IMR-90 (cell line): ENCODE measurements around the gene DCTD. TPM values are rescaled to one million over a fixed set of nuclear protein-coding genes. Genes with fewer than 3 reads are reported as not detected.

Experiments
- ATAC-seq: fragments of 200-7000 bp; cut with Tn5 transposase; 2 replicates; pipeline ENCODE4 v1.9.1; 2020; ENCODE audit warnings: low read depth, mild to moderate bottlenecking, moderate library complexity
- BruUV-seq: library from RNA; stranded (reverse); fragments of 400-500 nt; replicated peaks from 2 replicates; lab custom pipeline; 2021; lab: Mats Ljungman, UMichigan
- CTCF ChIA-PET: fragments of 300-600 bp; formaldehyde crosslinking; extraction: SDS; loops from one replicate; lab custom pipeline; 2021; ENCODE audit warnings: antibody characterized with exemption; lab: Yijun Ruan, JAX
- POLR2A ChIA-PET: fragments of 300-600 bp; sonication (Branson Sonifier 250); formaldehyde crosslinking; loops from one replicate; lab custom pipeline; 2022; ENCODE audit warnings: antibody characterized with exemption; ENCODE audit not compliant: unreplicated experiment; lab: Charles Lee
- DNase-seq: peaks from one replicate; pipeline ENCODE4 v3.0.0; 2013
- H2AFZ ChIP-seq: replicated peaks from 2 replicates; pipeline ENCODE3; 2013; ENCODE audit warnings: low read length, mild to moderate bottlenecking; ENCODE audit not compliant: poor library complexity
- H2AK5ac ChIP-seq: 2 replicates; pipeline ENCODE4 v1.6.1; 2013; ENCODE audit warnings: low read depth, low read length, inconsistent platforms
- H2AK9ac ChIP-seq: replicated peaks from 2 replicates; pipeline ENCODE3; 2013; ENCODE audit warnings: mild to moderate bottlenecking, low read depth, low read length, moderate library complexity; ENCODE audit not compliant: poor library complexity
- H2BK120ac ChIP-seq: 2 replicates; pipeline ENCODE4 v1.6.1; 2013; ENCODE audit warnings: low read depth, low read length, inconsistent platforms
- H2BK15ac ChIP-seq: 3 replicates; pipeline ENCODE4 v1.6.1; 2013; ENCODE audit warnings: low read depth, low read length, inconsistent platforms
- H2BK20ac ChIP-seq: 2 replicates; pipeline ENCODE4 v1.6.1; 2013; ENCODE audit warnings: low read depth, mild to moderate bottlenecking, inconsistent platforms, low read length, moderate library complexity
- H2BK5ac ChIP-seq: 2 replicates; pipeline ENCODE4 v1.6.1; 2013; ENCODE audit warnings: mild to moderate bottlenecking, low read depth, low read length, inconsistent platforms; ENCODE audit not compliant: poor library complexity, severe bottlenecking
- H3K14ac ChIP-seq: replicated peaks from 2 replicates; pipeline ENCODE4 v1.6.1; 2013; ENCODE audit warnings: low read depth, low read length, inconsistent platforms
- H3K18ac ChIP-seq: 2 replicates; pipeline ENCODE4 v1.6.1; 2013; ENCODE audit warnings: low read depth, low read length, control low read depth
- H3K23ac ChIP-seq: 2 replicates; pipeline ENCODE4 v1.6.1; 2013; ENCODE audit warnings: low read depth, low read length, inconsistent platforms
- H3K27ac ChIP-seq: 2 replicates; pipeline ENCODE4 v1.5.1; 2013; ENCODE audit warnings: mild to moderate bottlenecking, control low read depth, low read length; ENCODE audit not compliant: insufficient read depth
- H3K27me3 ChIP-seq: 2 replicates; pipeline ENCODE4 v1.6.1; 2013; ENCODE audit warnings: low read length; ENCODE audit not compliant: control insufficient read depth, insufficient read depth
- H3K36me3 ChIP-seq: 2 replicates; pipeline ENCODE4 v1.6.1; 2013; ENCODE audit warnings: low read length, mixed read lengths; ENCODE audit not compliant: control insufficient read depth, insufficient read depth
- H3K4ac ChIP-seq: 2 replicates; pipeline ENCODE4 v1.6.1; 2013; ENCODE audit warnings: low read depth, low read length, inconsistent platforms
- H3K4me1 ChIP-seq: 2 replicates; pipeline ENCODE4 v1.6.1; 2013; ENCODE audit warnings: low read length, mixed read lengths; ENCODE audit not compliant: control insufficient read depth, insufficient read depth
- H3K4me2 ChIP-seq: 2 replicates; pipeline ENCODE4 v1.6.1; 2013; ENCODE audit warnings: low read depth, mild to moderate bottlenecking, control low read depth, low read length, moderate library complexity
- H3K4me3 ChIP-seq: 2 replicates; pipeline ENCODE4 v1.5.1; 2013; ENCODE audit warnings: low read depth, mild to moderate bottlenecking, control low read depth, low read length, moderate library complexity; ENCODE audit not compliant: insufficient read depth
- H3K56ac ChIP-seq: 2 replicates; pipeline ENCODE4 v1.6.1; 2013; ENCODE audit warnings: low read length, inconsistent platforms; ENCODE audit not compliant: insufficient read depth; ENCODE audit errors: extremely low read depth
- H3K79me1 ChIP-seq, 2 experiments: 2 replicates each; pipeline ENCODE4 v1.6.1; 2013; ENCODE audit warnings: low read length in 2 of 2, inconsistent platforms in 1 of 2, low read depth in 1 of 2
- H3K9ac ChIP-seq: 2 replicates; pipeline ENCODE4 v1.6.1; 2013; ENCODE audit warnings: low read depth, low read length, control low read depth
- H3K9me1 ChIP-seq: 2 replicates; pipeline ENCODE4 v1.6.1; 2013; ENCODE audit warnings: low read length, inconsistent platforms; ENCODE audit not compliant: insufficient read depth
- H3K9me3 ChIP-seq: 2 replicates; pipeline ENCODE4 v1.6.1; 2013; ENCODE audit warnings: low read length; ENCODE audit not compliant: control insufficient read depth, insufficient read depth
- H4K20me1 ChIP-seq: 2 replicates; pipeline ENCODE4 v1.6.1; 2013; ENCODE audit warnings: low read length, inconsistent platforms; ENCODE audit not compliant: insufficient read depth
- H4K5ac ChIP-seq: 2 replicates; pipeline ENCODE4 v1.6.1; 2013; ENCODE audit warnings: mild to moderate bottlenecking, low read depth, low read length, control low read depth
- H4K8ac ChIP-seq, 2 experiments: 2 replicates each; pipeline ENCODE4 v1.6.1; 2013; ENCODE audit warnings: low read depth in 2 of 2, low read length in 2 of 2, control low read depth in 1 of 2, inconsistent platforms in 1 of 2
- H4K91ac ChIP-seq: 2 replicates; pipeline ENCODE4 v1.6.1; 2013; ENCODE audit warnings: low read depth, low read length, inconsistent platforms; ENCODE audit not compliant: insufficient read depth
- BHLHE40 ChIP-seq: fragments of 150-350 bp; IDR thresholded peaks from 2 replicates; pipeline ENCODE4 v1.6.1; 2016; ENCODE audit warnings: mild to moderate bottlenecking, low read depth, low read length
- CTCF ChIP-seq: conservative IDR thresholded peaks from 2 replicates; pipeline ENCODE4 v1.5.1; 2012; ENCODE audit warnings: mild to moderate bottlenecking, low read depth, low read length, improper control_type of control experiment
- MAFK ChIP-seq: IDR thresholded peaks from 2 replicates; pipeline ENCODE4 v1.6.1; 2012; ENCODE audit warnings: low read depth, low read length, improper control_type of control experiment
- MAZ ChIP-seq: IDR thresholded peaks from 2 replicates; pipeline ENCODE4 v1.6.1; 2012; ENCODE audit warnings: low read depth, mild to moderate bottlenecking, low read length, improper control_type of control experiment, moderate library complexity, borderline replicate concordance
- POLR2A ChIP-seq: IDR thresholded peaks from 2 replicates; pipeline ENCODE4 v1.6.1; 2012; ENCODE audit warnings: mild to moderate bottlenecking, low read depth, low read length
- RAD21 ChIP-seq: IDR thresholded peaks from 2 replicates; pipeline ENCODE4 v1.6.1; 2012; ENCODE audit warnings: low read length, improper control_type of control experiment
- RCOR1 ChIP-seq: IDR thresholded peaks from 2 replicates; pipeline ENCODE4 v1.6.1; 2012; ENCODE audit warnings: mild to moderate bottlenecking, low read length, improper control_type of control experiment; ENCODE audit not compliant: insufficient replicate concordance
- WGBS, 2 experiments: methylation state at CpG; one replicate each; pipeline versions ENCODE4 v1.1.5 to v1.1.7; 2013; ENCODE audit warnings: missing lambda C conversion rate in 2 of 2; ENCODE audit not compliant: insufficient read length in 1 of 2; ENCODE audit errors: extremely low coverage in 2 of 2; 5-methylcytosine and 5-hydroxymethylcytosine counted together
- dilution Hi-C: fragments of 300-500 bp; cut with HindIII; formaldehyde crosslinking; loops from one replicate; pipeline ENCODE4 v1.14.3; 2018; ENCODE audit warnings: low sequenced_read_pairs; ENCODE audit not compliant: unreplicated experiment
- in situ Hi-C: fragments of 300-500 bp; cut with MboI; formaldehyde crosslinking; loops from 3 replicates; pipeline ENCODE4 v1.14.3; 2019; ENCODE audit warnings: low sequenced_read_pairs, inconsistent platforms, mixed read lengths
- intact Hi-C: fragments of 100-400 bp; cut with micrococcal nuclease; formaldehyde crosslinking; loops from 2 replicates; pipeline ENCODE4 v1.10.0; 2022
- polyA plus RNA-seq, 3 experiments: library from polyadenylated mRNA; depleted of rRNA; stranded (reverse); fragments of >200 nt; gene quantifications; 2 replicates each; pipeline ENCODE4 v1.2.3, GENCODE V29; 2012; ENCODE audit warnings: low replicate concordance in 1 of 3
- total RNA-seq: library from RNA; depleted of rRNA; stranded (reverse); fragments of >200 nt; gene quantifications from 2 replicates; pipeline ENCODE4 v1.2.3, GENCODE V29; 2012

The DCTD gene
- total and polyA plus RNA-seq, 2 of the 4 experiments (the other 2 are of a cell fraction) = 90.3 to 127 TPM

DNA sequence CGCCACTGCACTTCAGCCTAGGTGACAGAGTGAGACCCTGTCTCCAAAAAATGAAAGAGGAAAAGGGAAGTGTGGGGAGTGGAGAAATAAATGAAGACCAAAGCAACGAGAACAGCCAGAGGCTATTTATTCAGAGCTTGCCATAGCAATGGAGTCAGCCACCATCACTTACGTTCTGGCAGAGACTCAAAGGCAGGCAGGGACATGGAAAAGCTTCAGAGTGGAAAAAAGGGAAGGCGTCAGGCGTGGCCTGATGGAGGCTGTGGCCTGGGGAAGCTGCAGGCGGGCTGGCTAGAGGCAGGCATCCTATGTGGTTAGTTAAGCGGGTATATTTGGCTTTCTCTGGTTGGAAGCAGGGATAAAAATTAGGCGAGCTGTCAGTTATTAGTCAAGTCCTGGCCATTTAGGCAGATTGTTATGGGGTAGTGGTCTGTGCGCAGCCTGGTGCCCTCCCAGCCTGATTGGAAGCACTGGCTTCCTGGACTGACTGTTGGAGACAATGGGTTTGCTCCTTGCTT lies 73.3 kb downstream of the DCTD start:
- Histone ChIP-seq H3K9me1 (no peaks in the 10 kb centered on the region), H3K36me3 (no peaks in the 10 kb centered on the region), H4K20me1 (no peaks in the 10 kb centered on the region), H2AK5ac (no peak overlapping the region), H3K27me3 (peaks cover 15% of the 10 kb centered on the region), H3K18ac (no peak overlapping the region), H2BK15ac (no peak overlapping the region), H4K5ac (no peak overlapping the region), H3K56ac (no peak overlapping the region), H3K4me3 (no peak overlapping the region), H3K23ac (no peak overlapping the region), H3K9ac (no peak overlapping the region), H2BK120ac (no peak overlapping the region), H3K4me2 (no peak overlapping the region), H3K79me1 (no peaks in the 10 kb centered on the region), H2AFZ (no peak overlapping the region), H3K4me1 (no peaks in the 10 kb centered on the region), H4K8ac (no peak overlapping the region), H2BK5ac (no peak overlapping the region), H3K14ac (no peak overlapping the region), H3K27ac (no peak overlapping the region), H2BK20ac (no peak overlapping the region), H4K91ac (no peak overlapping the region), H3K4ac (no peak overlapping the region), H2AK9ac (no peak overlapping the region), H3K9me3 (0 out of 2 replicates have a peak, but pooled peaks cover 2% of the 10 kb centered on the region)
- 70% methylated on average over 2 of the region's 9 CpGs; no CpG with 5 or more reads in 1 of the 2 experiments for WGBS, 2 experiments
- intact Hi-C loops (no loop called here), in situ Hi-C loops (no loop called here), dilution Hi-C loops (no loop called here)
- TF ChIP-seq RAD21 (no peak), RCOR1 (no peak), MAFK (no peak), POLR2A (no peak), MAZ (no peak), CTCF (no peak), BHLHE40 (no peak)
- POLR2A ChIA-PET = no interaction called here
- no TSS peak for BruUV-seq
- DNase-seq (no peak), ATAC-seq (no peak)
- CTCF ChIA-PET = no interaction called here
